Liver (tissue), 9 donors: Measurements from ENCODE around the gene IQSEC1. TPM values are rescaled to one million over a fixed set of nuclear protein-coding genes. Genes with fewer than 3 reads are reported as not detected.

Experiments used
- DNase-seq: peaks from one replicate; pipeline ENCODE4 v3.0.0-alpha.2; 2017; ENCODE audit warnings: low spot score
- H3K27ac ChIP-seq, 2 donors: one replicate each; pipeline ENCODE4 v1.7.0; 2013; ENCODE audit warnings: inconsistent platforms in 2 of 2, low read length in 2 of 2, control low read depth in 1 of 2, low read depth in 1 of 2, mild to moderate bottlenecking in 1 of 2
- H3K27me3 ChIP-seq, 4 donors: one replicate each; pipeline versions ENCODE4 v1.6.1 to v1.7.0; 2013; ENCODE audit warnings: low read length in 3 of 4, inconsistent platforms in 1 of 4, mild to moderate bottlenecking in 1 of 4, moderate library complexity in 1 of 4; ENCODE audit not compliant: control insufficient read depth in 4 of 4, insufficient read depth in 4 of 4
- H3K36me3 ChIP-seq, 4 donors: one replicate each; pipeline versions ENCODE4 v1.6.1 to v1.7.0; 2013; ENCODE audit warnings: low read length in 3 of 4, mild to moderate bottlenecking in 3 of 4, low read depth in 1 of 4, moderate library complexity in 1 of 4; ENCODE audit not compliant: control insufficient read depth in 4 of 4, insufficient read depth in 3 of 4
- H3K4me1 ChIP-seq, 4 donors: one replicate each; pipeline versions ENCODE4 v1.6.1 to v1.7.0; 2013; ENCODE audit warnings: low read length in 3 of 4, mild to moderate bottlenecking in 3 of 4, moderate library complexity in 1 of 4; ENCODE audit not compliant: control insufficient read depth in 4 of 4, insufficient read depth in 4 of 4
- H3K4me3 ChIP-seq, 3 donors: one replicate each; pipeline versions ENCODE4 v1.6.1 to v1.7.0; 2013; ENCODE audit warnings: low read length in 3 of 3, control low read depth in 1 of 3, low read depth in 1 of 3, mild to moderate bottlenecking in 1 of 3
- H3K9ac ChIP-seq, 2 donors: one replicate each; pipeline ENCODE4 v1.7.0; 2013; ENCODE audit warnings: low read length in 2 of 2, mild to moderate bottlenecking in 2 of 2, moderate library complexity in 2 of 2, control low read depth in 1 of 2, low read depth in 1 of 2
- H3K9me3 ChIP-seq, 4 donors: one replicate each; pipeline versions ENCODE4 v1.6.1 to v1.7.0; 2013; ENCODE audit warnings: low read length in 3 of 4; ENCODE audit not compliant: control insufficient read depth in 4 of 4
- CTCF ChIP-seq: fragments of 150-350 bp; IDR thresholded peaks from 2 replicates; pipeline ENCODE4 v1.5.1; 2017; ENCODE audit warnings: improper control_type of control experiment, low read depth, low read length; ENCODE audit not compliant: missing input control
- EGR1 ChIP-seq, 2 donors: IDR thresholded peaks; 2 replicates each; pipeline ENCODE4 v1.6.1; 2016 to 2018; ENCODE audit warnings: antibody characterized with exemption in 2 of 2, low read depth in 2 of 2
- FOXA2 ChIP-seq: IDR thresholded peaks from 2 replicates; pipeline ENCODE4 v1.6.1; 2016; ENCODE audit warnings: antibody characterized with exemption
- GABPA ChIP-seq, 2 donors: IDR thresholded peaks in 1 of 2; conservative IDR thresholded peaks in 1 of 2; 2 replicates each; pipeline ENCODE4 v1.6.1; 2016; ENCODE audit warnings: antibody characterized with exemption in 2 of 2, mild to moderate bottlenecking in 1 of 2, moderate library complexity in 1 of 2
- HNF4A ChIP-seq, 2 donors: conservative IDR thresholded peaks; 2 replicates each; pipeline ENCODE4 v1.6.1; 2016; ENCODE audit warnings: antibody characterized with exemption in 2 of 2, mild to moderate bottlenecking in 2 of 2
- HNF4G ChIP-seq: IDR thresholded peaks from 2 replicates; pipeline ENCODE4 v1.6.1; 2016; ENCODE audit warnings: antibody characterized with exemption
- JUND ChIP-seq, 2 donors: IDR thresholded peaks; 2 replicates each; pipeline ENCODE4 v1.6.1; 2016; ENCODE audit warnings: antibody characterized with exemption in 2 of 2
- MAX ChIP-seq: IDR thresholded peaks from 2 replicates; pipeline ENCODE4 v1.6.1; 2016; ENCODE audit warnings: antibody characterized with exemption
- NR2F2 ChIP-seq: IDR thresholded peaks from 2 replicates; pipeline ENCODE4 v1.6.1; 2016; ENCODE audit warnings: antibody characterized with exemption
- RAD21 ChIP-seq, 2 donors: IDR thresholded peaks; 2 replicates each; pipeline ENCODE4 v1.6.1; 2016; ENCODE audit warnings: antibody characterized with exemption in 2 of 2, mild to moderate bottlenecking in 2 of 2
- REST ChIP-seq: IDR thresholded peaks from 2 replicates; pipeline ENCODE4 v1.6.1; 2016; ENCODE audit warnings: antibody characterized with exemption, mild to moderate bottlenecking
- RXRA ChIP-seq, 2 donors: IDR thresholded peaks; 2 replicates each; pipeline ENCODE4 v1.6.1; 2017 to 2018; ENCODE audit warnings: antibody characterized with exemption in 2 of 2, mild to moderate bottlenecking in 1 of 2
- SP1 ChIP-seq: IDR thresholded peaks from 2 replicates; pipeline ENCODE4 v1.6.1; 2018; ENCODE audit warnings: antibody characterized with exemption, mild to moderate bottlenecking
- TAF1 ChIP-seq: conservative IDR thresholded peaks from 2 replicates; pipeline ENCODE4 v1.6.1; 2016; ENCODE audit warnings: antibody characterized with exemption, mild to moderate bottlenecking
- YY1 ChIP-seq: IDR thresholded peaks from 2 replicates; pipeline ENCODE4 v1.6.1; 2016; ENCODE audit warnings: antibody characterized with exemption, mild to moderate bottlenecking
- WGBS: extraction: QIAGEN DNeasy Blood & Tissue Kit; methylation state at CpG from one replicate; pipeline ENCODE4 v1.1.7; 2013; 5-methylcytosine and 5-hydroxymethylcytosine counted together
- polyA plus RNA-seq, 2 donors: library from polyadenylated mRNA; stranded (reverse) in 1 of 2; unstranded in 1 of 2; fragments of 200-250 nt in 1 of 2; fragments of >200 nt in 1 of 2; fragmentation: Nextera tagmentation in 1 of 2; extraction: Ambion mirVana in 1 of 2; gene quantifications; one replicate each; pipeline versions ENCODE4 v1.2.1 to v1.2.3, GENCODE V29; 2013 to 2015
- total RNA-seq, 2 donors: library from RNA; depleted of rRNA; stranded (reverse); fragments of >200 nt; gene quantifications; one replicate each; pipeline ENCODE4 v1.2.3, GENCODE V29; 2014
- TF ChIP-seq, protein P1 (sequence below): IDR thresholded peaks from 2 replicates; pipeline ENCODE4 v1.6.1; 2016; ENCODE audit warnings: antibody characterized with exemption
- TF ChIP-seq, protein P2 (sequence below): IDR thresholded peaks from 2 replicates; pipeline ENCODE4 v1.6.1; 2016; ENCODE audit warnings: antibody characterized with exemption
- donor health status: healthy.
- donor health status: healthy.
- donor health status: healthy.
- donor health status: healthy.
- donor health status: healthy.

IQSEC1 gene
- total and polyA plus RNA-seq, 4 donors = 12.7 to 56.0 (median 36.2) TPM

- TF ChIP-seq, protein P1, sequence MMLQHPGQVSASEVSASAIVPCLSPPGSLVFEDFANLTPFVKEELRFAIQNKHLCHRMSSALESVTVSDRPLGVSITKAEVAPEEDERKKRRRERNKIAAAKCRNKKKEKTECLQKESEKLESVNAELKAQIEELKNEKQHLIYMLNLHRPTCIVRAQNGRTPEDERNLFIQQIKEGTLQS = no peak
These were observed 165.9 kb downstream of the IQSEC1 start (continued) for GRCh38 chr3:12907296-12907695.

DNA sequence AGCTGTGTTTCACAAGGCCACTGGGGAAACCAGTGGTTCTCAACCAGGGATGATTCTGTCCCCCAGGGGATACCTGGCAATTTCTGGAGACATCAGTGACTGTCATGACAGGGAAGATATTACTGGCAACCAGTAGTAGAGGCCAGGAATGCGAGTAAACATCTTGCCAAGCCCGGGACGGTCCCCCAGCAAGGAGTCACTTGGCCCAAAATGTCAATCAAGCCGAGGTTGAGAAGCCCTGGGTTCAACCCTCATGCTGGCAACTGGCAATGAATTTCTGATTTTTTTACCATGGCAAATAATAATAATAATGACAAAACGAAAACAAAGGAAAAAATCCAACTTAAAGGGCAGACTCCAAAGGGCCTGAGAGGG is 166.3 kb downstream of the IQSEC1 start:
- no peaks in the 10 kb centered on the region for H3K4me1 ChIP-seq
- peaks cover 24 to 80% (median 63%) of the 10 kb centered on the region in 4 donors for H3K36me3 ChIP-seq
- DNase-seq = no peak
- no peaks in the 10 kb centered on the region for H3K9me3 ChIP-seq
- 86% methylated on average over 5 of the region's 5 CpGs for WGBS
- no peak overlapping the region for H3K4me3 ChIP-seq
- no peak overlapping the region for H3K9ac ChIP-seq
- TF ChIP-seq CTCF = no peak
- no peak for TF ChIP-seq NR2F2
- TF ChIP-seq TAF1 = no peak
- TF ChIP-seq HNF4G = no peak
- no peak for TF ChIP-seq REST
- no peak for TF ChIP-seq SP1
- TF ChIP-seq HNF4A (conservative IDR thresholded peaks at IDR 0.05) = no peak
- no peak for TF ChIP-seq RAD21 (IDR thresholded peaks at IDR 0.05)
- TF ChIP-seq YY1 = no peak
- no peak for TF ChIP-seq GABPA (IDR thresholded peaks at IDR 0.05 in 1 of 2, conservative IDR thresholded peaks at IDR 0.05 in 1 of 2)
- no peak for TF ChIP-seq JUND (IDR thresholded peaks at IDR 0.05)
- TF ChIP-seq RXRA (IDR thresholded peaks at IDR 0.05) = no peak
- TF ChIP-seq EGR1 (IDR thresholded peaks at IDR 0.05; ENCODE audit: low read depth in 2 of 2) = no peak
- no peaks in the 10 kb centered on the region for H3K27me3 ChIP-seq
- no peak overlapping the region for H3K27ac ChIP-seq

- Histone ChIP-seq H3K36me3 (peaks cover 23 to 79% (median 61%) of the 10 kb centered on the region in 4 donors), H3K4me1 (no peaks in the 10 kb centered on the region), H3K4me3 (no peak overlapping the region), H3K27me3 (no peaks in the 10 kb centered on the region), H3K27ac (no peak overlapping the region), H3K9me3 (no peaks in the 10 kb centered on the region), H3K9ac (no peak overlapping the region)
- DNase-seq = no peak
- WGBS = 89% methylated on average over 20 of the region's 20 CpGs
- TF ChIP-seq FOXA2 (no peak), GABPA (IDR thresholded peaks at IDR 0.05 in 1 of 2, conservative IDR thresholded peaks at IDR 0.05 in 1 of 2) (no peak), TAF1 (no peak), MAX (no peak), RAD21 (IDR thresholded peaks at IDR 0.05) (no peak), NR2F2 (no peak), HNF4A (conservative IDR thresholded peaks at IDR 0.05) (no peak), SP1 (no peak), CTCF (no peak)
- TF ChIP-seq, protein P2, sequence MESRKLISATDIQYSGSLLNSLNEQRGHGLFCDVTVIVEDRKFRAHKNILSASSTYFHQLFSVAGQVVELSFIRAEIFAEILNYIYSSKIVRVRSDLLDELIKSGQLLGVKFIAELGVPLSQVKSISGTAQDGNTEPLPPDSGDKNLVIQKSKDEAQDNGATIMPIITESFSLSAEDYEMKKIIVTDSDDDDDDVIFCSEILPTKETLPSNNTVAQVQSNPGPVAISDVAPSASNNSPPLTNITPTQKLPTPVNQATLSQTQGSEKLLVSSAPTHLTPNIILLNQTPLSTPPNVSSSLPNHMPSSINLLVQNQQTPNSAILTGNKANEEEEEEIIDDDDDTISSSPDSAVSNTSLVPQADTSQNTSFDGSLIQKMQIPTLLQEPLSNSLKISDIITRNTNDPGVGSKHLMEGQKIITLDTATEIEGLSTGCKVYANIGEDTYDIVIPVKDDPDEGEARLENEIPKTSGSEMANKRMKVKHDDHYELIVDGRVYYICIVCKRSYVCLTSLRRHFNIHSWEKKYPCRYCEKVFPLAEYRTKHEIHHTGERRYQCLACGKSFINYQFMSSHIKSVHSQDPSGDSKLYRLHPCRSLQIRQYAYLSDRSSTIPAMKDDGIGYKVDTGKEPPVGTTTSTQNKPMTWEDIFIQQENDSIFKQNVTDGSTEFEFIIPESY = no peak
- TF ChIP-seq, protein P1 = no peak
These were observed 166.9 kb downstream of the IQSEC1 start for GRCh38 chr3:12906141-12906915.
